Neural cell (in vitro differentiated cells): ENCODE measurements around the gene GALNT1.

Source experiments
- EZH2 ChIP-seq: fragments of 200-600, 300-800 bp; shearing (Covaris generic), sonication (generic); IDR thresholded peaks from 2 replicates; pipeline ENCODE4 v1.6.1; 2014; ENCODE audit warnings: antibody characterized with exemption, low read length, borderline replicate concordance, mild to moderate bottlenecking; ENCODE audit not compliant: insufficient read depth, poor library complexity, severe bottlenecking
- POLR2AphosphoS5 ChIP-seq: IDR thresholded peaks from 2 replicates; pipeline ENCODE4 v1.6.1; 2012

- TF ChIP-seq POLR2AphosphoS5, result no peak
- TF ChIP-seq EZH2, result no peak
Measured at GRCh38 chr18:35689728-35690127, 108.2 kb downstream of the GALNT1 start.
